HG03460 (cell line): ENCODE results near the gene DLGAP1.

Source experiments
- ATAC-seq: cut with Tn5 transposase; IDR thresholded peaks from one replicate; pipeline ENCODE4 v1.9.1; 2021; ENCODE audit not compliant: unreplicated experiment

Gene DLGAP1

GRCh38 chr18:3960977-3961376 is 494.1 kb downstream of the DLGAP1 start:
- ATAC-seq: no peak

- ATAC-seq: no peak
Observed at GRCh38 chr18:3960142-3960541, 495.0 kb downstream of the DLGAP1 start.

DNA sequence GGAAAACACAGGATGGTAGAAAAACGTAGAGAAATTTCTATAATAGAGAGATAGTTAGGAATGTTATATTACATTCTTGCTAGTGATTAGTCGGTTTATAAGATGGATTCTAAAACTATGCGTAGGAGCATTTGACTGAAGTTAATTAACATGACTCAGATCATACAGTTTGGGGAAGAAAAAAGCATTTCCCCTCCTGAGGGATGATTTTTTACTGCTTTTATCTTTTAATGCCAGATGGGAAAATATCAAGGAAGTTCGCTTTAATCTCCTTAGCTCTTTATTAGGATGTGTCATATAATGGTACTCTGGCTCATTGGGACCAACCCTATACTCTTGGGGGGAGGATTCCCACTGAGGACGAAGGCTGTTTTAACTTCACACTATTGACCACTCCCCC is 503.1 kb downstream of the DLGAP1 start:
- ATAC-seq: no peak

- ATAC-seq: no peak
Observed at GRCh38 chr18:3950668-3951404, 504.3 kb downstream of the DLGAP1 start.

GRCh38 chr18:3948958-3949357 is 506.1 kb downstream of the DLGAP1 start:
- ATAC-seq: no peak

DNA sequence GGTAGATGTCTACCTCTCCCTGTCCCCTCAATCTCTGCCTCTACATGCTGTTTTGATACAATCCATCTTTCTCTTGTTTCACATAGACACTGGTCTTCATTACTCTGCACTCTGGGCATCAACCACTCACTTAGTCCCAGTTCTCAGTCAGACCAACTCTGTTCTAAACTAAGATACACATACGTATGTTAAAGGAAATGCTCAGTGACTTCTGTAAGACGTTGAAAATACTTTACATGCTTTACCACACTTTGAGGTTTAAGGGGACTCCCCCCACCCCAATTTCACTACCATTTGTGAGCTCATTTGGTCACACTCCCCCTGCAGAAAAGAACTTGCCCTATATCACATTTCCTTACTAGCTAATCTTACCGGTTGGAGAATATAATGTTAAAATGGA is 507.7 kb downstream of the DLGAP1 start:
- no peak for ATAC-seq

- no peak for ATAC-seq
Observed at GRCh38 chr18:3935305-3935704, 519.8 kb downstream of the DLGAP1 start.

DNA sequence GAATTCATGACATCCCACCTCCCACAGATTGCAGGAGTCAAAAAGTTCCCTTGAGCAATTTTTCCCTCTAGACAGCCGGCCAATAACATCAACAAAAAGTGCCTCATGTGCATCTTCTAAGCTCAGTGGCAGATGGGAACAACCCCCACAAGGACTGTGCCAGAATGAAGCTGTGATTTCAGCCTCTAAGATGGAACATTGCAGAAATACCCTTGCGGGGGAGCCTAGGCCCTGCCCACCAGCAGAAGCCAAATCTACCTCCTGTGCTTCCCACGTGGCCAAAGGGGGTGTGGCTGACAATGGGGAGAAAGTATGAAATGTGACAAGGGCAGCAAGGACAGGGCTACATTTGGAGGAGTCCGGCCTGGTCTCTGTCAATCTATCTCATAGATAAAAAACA is 522.8 kb downstream of the DLGAP1 start:
- no peak for ATAC-seq

- no peak for ATAC-seq
Observed at GRCh38 chr18:3931542-3932112, 523.5 kb downstream of the DLGAP1 start.

DNA sequence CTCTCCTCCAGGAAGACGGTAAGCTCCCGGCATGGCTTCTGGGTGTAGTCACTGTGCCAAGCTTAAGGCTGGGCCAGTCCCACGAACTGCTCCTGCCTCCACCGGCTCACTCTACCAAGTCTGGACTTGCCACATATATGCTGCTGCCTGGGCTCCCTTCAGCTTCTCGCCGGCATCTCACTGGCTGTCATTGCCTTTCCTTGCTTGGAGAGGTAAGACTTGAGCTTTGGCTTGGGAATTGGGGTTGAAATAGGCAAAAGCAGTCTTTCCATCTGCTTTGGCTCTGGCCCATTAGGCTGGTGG is 524.1 kb downstream of the DLGAP1 start:
- ATAC-seq: no peak

DNA sequence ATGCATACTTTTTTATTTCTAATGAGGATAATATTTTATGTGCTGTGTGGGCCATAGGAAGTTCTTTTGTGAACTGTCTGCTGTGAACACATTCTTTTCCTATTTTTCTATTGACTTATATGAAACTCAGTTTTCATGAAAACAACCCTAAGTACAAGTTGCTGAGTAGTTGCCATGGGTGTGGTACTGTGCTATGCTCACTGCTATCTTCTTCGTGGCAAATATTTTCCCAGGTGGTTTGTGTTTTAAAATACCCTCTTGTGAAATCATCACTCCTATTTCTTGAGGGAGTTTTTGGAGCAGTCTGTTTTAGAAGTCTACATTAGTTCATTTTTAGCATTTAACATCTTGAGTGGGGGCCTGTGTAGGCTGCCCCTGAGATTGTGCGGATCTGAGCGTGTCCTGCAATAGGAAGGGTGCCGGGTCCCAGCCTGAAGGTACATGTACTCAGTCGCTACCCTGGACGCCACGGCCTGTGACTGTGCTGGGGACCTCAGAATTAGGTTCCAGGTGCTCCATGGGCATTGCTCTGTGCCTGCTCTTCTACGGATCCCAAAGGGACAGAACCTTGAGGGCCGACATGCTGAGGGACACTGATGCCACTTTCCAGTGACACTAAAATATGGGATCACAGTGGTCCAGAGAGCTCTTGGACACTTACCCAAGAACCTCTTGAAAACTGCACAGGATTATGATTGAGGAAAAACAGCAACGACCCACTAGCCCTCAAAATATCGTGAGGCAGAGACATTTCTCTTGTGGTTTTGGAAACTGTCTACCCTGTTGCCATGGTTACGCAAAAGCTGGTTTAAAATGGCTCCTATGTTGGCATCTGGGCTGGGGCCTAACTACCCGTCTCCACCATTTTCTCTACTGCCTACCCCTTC is 524.7 kb downstream of the DLGAP1 start:
- ATAC-seq: no peak

GRCh38 chr18:3924455-3924854 is 530.7 kb downstream of the DLGAP1 start:
- ATAC-seq: no peak

DNA sequence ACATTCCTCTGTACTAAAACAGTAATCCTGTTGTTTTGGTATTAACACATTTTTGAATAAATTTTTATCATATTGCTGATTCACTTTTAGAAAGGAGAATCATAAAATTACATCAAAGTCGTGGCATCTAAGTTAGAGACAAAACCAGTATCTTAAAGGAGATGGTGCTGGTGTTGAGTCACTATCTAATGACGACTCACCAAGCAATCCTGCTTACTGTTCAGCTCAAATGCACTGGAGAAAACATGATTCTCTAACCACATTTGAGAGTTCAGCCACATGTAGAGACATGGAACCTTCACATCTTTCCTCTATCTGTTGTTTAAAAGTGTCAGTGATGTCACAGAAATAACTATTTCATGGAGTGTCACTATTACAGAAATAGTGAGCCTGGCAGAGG is 531.4 kb downstream of the DLGAP1 start:
- ATAC-seq: no peak

DNA sequence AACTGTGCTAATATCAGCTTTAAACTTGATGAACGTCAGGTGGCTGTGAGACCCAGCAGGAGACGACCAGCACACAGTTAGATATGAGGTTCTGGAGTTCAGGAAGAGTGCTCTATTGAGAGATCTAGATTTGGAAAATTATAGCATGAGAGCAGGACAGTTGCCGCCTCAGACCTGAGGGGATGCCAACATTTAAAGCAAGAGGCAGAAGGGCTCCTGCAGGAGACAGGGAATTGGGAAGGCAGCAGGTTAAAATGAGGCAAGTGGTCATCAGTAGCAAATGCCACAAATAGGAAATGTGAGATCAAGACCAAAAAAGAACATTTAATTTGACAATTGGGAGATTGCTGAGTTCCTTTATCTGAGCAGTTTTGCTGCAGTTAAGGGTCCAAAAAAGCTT is 533.3 kb downstream of the DLGAP1 start:
- ATAC-seq: no peak

DNA sequence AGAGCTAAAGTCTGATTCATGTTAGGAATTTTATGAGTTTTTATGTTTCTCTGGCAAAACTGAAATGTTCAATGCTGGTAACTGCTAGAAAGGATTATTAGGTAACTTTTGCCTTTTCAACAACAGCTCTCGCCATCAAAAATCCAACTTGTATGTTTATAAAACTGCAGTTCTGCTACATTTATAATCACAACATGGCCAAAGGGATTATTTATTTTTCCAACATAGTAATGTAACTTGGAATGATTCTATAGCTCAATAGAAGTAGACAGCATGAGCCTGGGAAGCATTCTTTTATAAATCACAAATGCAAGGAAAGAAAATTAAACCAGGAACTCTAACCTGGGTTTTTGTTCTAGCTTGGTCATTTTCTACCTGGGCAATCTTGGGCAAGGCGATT is 534.3 kb downstream of the DLGAP1 start:
- ATAC-seq: no peak

DNA sequence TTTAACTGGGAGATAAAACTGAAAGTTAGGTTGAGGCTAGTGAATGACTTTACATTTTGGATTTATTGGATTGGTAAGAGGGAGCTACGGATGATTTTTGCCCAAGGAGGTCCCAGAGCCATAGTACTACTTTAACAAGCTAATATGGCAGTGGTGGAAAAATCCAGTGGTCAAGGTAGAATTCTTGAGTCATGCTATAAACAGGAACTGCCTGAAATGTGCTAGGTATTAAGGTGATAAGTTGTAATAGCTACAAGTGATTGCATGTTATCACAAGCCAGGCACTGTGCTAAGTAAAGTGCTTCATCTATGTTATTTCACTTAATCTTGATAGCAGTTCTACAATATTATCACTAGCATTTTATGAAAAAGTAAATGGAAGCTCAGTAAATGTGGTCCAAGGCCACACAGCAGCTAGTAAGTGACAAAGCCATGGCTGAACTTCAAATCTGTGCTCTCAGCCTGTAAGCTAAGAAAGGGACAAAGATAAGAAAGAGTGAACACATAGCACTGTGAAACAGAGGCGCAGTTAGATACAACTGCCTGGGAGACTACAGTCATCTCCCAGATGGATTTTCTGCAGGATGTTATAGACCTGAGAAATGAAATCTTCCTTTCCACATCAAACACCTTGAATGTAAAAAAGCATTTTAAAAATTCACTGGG is 535.6 kb downstream of the DLGAP1 start:
- no peak for ATAC-seq

DNA sequence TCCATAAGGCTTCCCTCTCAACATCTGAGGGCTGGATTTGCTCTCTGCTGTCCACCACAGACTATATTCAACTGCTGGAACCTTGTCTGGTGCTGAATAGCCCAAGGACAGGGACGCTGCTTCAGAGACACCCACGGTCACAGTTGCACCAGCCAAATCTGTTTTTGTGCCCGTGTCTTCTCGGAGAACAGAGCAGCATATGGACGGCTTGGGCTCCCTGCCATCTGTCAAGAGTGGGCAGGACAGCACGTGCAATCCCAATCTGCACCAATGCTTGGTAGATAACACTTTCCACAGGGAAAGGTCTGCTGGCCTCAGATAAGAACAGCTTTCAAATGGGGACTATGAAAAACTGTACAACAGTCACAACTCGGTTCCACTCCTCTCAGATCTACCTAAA is 539.0 kb downstream of the DLGAP1 start:
- no peak for ATAC-seq

GRCh38 chr18:3914833-3915610 is 540.1 kb downstream of the DLGAP1 start:
- no peak for ATAC-seq

DNA sequence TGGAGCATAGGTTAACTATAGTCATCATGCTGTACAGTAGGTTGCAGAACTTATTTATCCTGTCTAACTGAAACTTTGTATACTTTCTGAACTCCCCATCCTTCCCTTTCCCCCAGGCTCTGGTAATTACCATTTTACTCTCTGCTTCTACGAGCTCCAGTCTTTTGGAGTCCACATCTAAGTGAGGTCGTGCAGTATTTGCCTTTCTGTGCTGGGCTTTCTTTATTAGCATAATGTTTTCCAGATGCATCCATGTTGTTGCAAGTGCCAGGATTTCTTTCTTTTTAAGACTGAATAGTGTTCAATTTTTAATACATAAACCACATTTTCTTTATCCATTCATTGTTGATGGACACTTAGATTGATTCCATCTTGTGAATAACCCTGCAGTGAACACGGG is 541.0 kb downstream of the DLGAP1 start:
- no peak for ATAC-seq

GRCh38 chr18:3912705-3913104 is 542.4 kb downstream of the DLGAP1 start:
- no peak for ATAC-seq

GRCh38 chr18:3911413-3911812 is 543.7 kb downstream of the DLGAP1 start:
- ATAC-seq: no peak
